GM19452 (cell line): ENCODE data around the gene TGM2.

Experiments
- ATAC-seq: cut with Tn5 transposase; IDR thresholded peaks from one replicate; pipeline ENCODE4 v1.9.1; 2021; ENCODE audit not compliant: unreplicated experiment

The TGM2 gene

GRCh38 chr20:38165089-38165965, at the start of gene TGM2:
Gene TGM2 (minus strand): TSS chr20:38165270. CDS start chr20:38165198, 72 bp downstream.
- peak; percentile 77 for ATAC-seq

DNA sequence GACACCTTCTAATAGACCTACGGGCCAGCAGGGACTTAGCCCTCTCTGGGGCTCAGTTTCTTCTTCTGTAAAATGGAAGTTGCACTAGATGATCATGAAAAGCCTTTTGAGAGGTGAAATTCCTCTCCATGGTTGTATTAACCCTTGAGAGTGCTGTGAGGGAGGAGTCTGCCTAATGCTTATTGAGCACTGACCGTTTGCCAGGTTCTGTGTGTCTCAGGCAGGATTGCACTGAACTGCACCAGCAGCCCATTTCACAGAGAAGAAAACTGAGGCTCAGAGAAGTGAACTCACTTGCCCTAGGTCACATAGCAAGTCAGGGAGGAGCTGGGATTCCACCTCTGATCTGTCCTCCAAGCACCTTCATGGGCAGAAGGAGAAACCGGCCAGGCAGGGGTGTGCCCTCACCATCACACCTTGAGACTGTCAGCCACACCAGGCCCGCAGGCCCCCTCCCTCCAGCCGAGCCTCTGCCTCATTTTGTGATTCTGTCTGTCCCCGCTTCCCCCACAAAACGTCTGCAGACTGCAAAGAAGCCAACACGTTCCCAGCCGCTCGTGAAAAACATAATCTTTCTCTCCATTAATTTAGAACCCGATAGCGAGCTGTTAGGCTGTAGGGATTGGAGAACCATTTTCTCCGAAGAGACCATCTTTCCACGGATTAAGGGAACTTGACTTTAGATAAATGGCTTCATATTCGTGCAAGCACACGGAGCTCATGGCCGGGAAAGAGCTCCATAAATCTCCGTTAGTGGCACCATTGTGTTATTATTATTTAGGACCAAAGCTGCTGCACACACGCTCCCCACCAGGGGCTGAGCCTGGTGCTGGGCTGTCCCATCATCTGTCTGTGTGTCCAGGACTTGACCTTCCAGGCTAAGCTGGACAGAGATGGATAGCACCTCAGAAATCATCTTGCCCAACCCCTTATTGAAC, 49.5 kb upstream of the TGM2 start:
- no peak for ATAC-seq

DNA sequence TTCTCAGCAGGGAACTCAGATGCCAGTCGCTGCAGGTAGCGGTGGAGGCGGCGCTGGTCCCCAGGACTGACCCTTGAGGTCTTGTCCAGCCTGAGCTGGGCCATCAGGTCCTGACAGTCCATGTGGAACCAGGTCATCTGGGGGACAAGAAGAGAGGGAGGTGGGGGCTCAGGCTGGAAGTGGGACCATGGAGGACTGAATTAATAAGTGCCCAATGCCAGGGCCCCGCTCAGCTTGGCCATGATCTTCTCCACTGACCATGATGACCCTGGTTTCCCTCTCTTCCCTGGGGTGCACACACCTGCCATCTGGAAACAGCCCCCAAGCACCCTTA, 48.5 kb upstream of the TGM2 start:
- ATAC-seq: no peak

GRCh38 chr20:38212806-38213606, 47.9 kb upstream of the TGM2 start:
- ATAC-seq: no peak

DNA sequence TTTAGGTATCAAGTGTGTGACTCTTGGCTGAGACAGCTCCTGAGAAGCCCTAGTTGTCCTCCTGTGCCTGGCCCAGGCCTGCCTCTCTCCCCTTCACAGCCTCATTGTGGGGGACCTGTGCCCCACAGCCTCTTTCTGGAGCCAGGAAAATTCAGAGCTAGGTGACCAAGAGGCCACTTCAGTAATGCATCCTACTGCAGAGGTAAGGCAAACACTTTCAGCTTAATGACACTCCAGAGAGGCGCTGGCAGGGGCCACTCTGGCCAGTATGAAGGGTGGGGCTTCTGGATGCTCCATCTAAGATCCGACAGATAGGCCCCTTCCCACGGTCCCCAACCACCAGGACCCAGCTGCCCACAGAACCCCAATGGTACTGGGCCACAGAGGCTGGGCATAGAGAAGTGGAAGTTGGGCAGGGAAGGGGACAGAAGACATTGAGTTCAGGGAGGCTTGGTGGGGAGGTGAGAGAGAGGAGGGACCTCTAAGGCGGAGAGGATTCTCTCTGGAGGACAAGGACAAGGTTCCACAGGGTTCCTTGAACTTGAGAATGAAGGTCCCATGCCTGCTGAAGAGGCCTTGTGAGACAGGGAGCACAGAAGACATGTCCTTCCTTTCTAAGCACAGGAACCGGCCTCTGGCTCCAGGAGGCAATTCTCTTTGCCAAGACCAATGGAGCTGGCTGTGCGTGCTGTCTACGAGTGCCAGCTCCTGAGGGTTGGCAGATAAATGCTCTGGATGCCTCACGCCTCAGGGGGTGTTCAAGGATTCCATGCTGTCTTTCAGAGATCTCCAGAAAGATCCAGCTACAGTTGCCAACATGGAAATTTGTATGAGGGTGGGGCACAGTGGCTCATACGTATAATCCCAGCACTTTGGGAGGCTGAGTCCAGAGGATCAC, 46.4 kb upstream of the TGM2 start:
- no peak for ATAC-seq

- no peak for ATAC-seq
Observed at GRCh38 chr20:38210741-38211140, 45.7 kb upstream of the TGM2 start.

GRCh38 chr20:38209736-38210405, 44.8 kb upstream of the TGM2 start:
- no peak for ATAC-seq

GRCh38 chr20:38209054-38209675, 44.1 kb upstream of the TGM2 start:
- ATAC-seq: no peak

- no peak for ATAC-seq
Observed at GRCh38 chr20:38208523-38208922, 43.5 kb upstream of the TGM2 start.

- ATAC-seq: no peak
Observed at GRCh38 chr20:38208088-38208487, 43.0 kb upstream of the TGM2 start.

- no peak for ATAC-seq
Observed at GRCh38 chr20:38207621-38208020, 42.6 kb upstream of the TGM2 start.

DNA sequence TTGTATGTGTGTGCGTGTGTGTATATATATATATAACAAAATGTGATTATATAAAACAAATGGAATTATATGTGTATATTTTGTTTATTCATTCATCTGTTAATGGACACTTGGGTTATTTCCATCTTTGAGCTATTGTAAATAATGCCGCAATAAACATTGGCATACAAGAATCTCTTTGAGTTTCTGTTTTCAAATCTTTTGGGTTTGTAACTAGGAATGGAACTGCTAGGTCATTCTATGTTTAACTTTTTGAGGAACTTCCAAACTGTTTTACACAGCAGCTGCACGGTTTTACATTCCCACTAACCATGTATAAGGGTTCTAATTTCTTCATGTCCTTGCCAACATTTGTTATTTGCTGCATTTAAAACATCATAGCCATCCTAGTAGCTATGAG, 39.9 kb upstream of the TGM2 start:
- no peak for ATAC-seq

DNA sequence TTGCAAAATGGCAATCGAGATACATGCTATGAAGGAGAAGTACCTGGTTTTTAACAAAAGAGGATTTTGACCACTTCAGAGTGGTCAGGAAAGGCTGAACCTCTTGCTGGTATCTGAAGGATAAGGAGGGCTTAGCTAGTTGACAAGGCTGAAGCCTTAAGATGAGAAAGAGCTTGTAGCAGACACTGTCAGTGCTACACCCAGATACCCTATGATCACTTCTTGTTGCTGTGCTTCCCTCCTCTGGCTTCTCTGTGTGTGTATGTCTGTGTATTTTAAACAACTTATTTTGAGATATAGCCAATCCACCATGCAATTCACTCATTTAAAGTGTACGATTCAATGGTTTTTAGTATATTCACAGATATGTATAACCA, 38.9 kb upstream of the TGM2 start:
- no peak for ATAC-seq

- ATAC-seq: no peak
Observed at GRCh38 chr20:38203337-38203980, 38.4 kb upstream of the TGM2 start.

GRCh38 chr20:38202982-38203293, 37.9 kb upstream of the TGM2 start:
- no peak for ATAC-seq

- no peak for ATAC-seq
Observed at GRCh38 chr20:38202153-38202981, 37.3 kb upstream of the TGM2 start.

DNA sequence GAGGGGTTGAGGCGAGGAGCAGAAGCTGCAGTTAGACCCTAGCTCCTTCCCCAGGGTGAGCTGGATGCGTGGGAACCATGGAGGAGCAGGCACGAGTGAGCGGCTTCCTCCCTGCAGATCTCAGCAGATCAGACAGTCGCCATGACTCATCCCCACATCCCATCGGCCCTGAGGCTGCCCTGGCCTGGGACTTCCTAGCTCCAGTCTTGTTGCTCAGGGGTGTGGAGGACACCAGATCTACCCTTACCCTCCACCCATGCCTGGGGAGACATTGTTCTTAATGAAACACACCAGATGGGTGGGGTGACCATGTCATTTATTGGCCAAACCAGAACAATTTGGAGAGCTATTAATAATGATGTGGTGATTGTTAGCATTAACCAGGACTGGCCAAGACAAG, 36.3 kb upstream of the TGM2 start:
- no peak for ATAC-seq

- ATAC-seq: no peak
Observed at GRCh38 chr20:38200646-38201045, 35.6 kb upstream of the TGM2 start.
